ENCODE measurements around the gene LUM. TPM values are rescaled to one million over a fixed set of nuclear protein-coding genes. Genes with fewer than 3 reads are reported as not detected.

LUM gene
- total and polyA plus RNA-seq, 2 experiments from 2014 or later: 0.27 TPM; not detected in 1

DNA sequence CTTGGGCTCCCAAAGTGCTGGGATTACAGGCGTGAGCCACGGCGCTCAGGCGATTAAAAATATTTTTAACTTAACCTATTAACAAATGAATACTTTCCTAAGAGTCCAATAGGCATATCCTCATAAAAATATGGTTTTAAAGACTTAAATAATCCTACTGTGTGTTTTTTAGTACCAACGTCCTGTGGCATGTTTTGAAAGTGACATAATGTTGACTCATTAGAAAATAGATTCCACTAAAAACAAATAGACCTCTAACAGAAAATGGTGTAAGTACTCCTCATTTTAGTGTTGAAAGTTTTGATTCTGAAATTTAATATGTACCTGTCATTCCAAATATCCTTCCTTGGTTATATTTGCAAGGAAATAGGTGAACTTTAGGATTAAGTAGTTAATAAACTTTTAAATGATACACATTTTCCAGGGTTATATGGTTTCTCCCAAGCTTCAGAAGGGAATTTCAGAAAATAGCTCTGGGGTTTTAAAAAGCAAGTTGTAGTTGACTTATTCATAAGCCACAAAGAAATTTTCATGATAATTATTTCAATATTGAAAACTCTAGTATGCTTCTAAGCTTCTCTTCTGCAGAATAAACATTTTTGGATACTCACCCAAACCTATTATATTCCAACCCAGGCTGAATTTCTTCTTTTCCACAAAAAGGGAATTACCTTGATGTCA is 12.1 kb upstream of the LUM start (continued):
- TF ChIP-seq, protein P1, sequence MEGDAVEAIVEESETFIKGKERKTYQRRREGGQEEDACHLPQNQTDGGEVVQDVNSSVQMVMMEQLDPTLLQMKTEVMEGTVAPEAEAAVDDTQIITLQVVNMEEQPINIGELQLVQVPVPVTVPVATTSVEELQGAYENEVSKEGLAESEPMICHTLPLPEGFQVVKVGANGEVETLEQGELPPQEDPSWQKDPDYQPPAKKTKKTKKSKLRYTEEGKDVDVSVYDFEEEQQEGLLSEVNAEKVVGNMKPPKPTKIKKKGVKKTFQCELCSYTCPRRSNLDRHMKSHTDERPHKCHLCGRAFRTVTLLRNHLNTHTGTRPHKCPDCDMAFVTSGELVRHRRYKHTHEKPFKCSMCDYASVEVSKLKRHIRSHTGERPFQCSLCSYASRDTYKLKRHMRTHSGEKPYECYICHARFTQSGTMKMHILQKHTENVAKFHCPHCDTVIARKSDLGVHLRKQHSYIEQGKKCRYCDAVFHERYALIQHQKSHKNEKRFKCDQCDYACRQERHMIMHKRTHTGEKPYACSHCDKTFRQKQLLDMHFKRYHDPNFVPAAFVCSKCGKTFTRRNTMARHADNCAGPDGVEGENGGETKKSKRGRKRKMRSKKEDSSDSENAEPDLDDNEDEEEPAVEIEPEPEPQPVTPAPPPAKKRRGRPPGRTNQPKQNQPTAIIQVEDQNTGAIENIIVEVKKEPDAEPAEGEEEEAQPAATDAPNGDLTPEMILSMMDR (conservative IDR thresholded peaks at IDR 0.05; ENCODE audit: low read depth in 2 of 2): no peak
- TF ChIP-seq STAT1 (IDR thresholded peaks at IDR 0.05; ENCODE audit: unreplicated experiment) (no peak), EZH2phosphoT487 (IDR thresholded peaks at IDR 0.05; ENCODE audit: unreplicated experiment) (no peak), EZH2 (IDR thresholded peaks at IDR 0.05; ENCODE audit: low read depth, unreplicated experiment) (no peak)
- TF ChIP-seq, protein P2, sequence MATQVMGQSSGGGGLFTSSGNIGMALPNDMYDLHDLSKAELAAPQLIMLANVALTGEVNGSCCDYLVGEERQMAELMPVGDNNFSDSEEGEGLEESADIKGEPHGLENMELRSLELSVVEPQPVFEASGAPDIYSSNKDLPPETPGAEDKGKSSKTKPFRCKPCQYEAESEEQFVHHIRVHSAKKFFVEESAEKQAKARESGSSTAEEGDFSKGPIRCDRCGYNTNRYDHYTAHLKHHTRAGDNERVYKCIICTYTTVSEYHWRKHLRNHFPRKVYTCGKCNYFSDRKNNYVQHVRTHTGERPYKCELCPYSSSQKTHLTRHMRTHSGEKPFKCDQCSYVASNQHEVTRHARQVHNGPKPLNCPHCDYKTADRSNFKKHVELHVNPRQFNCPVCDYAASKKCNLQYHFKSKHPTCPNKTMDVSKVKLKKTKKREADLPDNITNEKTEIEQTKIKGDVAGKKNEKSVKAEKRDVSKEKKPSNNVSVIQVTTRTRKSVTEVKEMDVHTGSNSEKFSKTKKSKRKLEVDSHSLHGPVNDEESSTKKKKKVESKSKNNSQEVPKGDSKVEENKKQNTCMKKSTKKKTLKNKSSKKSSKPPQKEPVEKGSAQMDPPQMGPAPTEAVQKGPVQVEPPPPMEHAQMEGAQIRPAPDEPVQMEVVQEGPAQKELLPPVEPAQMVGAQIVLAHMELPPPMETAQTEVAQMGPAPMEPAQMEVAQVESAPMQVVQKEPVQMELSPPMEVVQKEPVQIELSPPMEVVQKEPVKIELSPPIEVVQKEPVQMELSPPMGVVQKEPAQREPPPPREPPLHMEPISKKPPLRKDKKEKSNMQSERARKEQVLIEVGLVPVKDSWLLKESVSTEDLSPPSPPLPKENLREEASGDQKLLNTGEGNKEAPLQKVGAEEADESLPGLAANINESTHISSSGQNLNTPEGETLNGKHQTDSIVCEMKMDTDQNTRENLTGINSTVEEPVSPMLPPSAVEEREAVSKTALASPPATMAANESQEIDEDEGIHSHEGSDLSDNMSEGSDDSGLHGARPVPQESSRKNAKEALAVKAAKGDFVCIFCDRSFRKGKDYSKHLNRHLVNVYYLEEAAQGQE (IDR thresholded peaks at IDR 0.05; ENCODE audit: unreplicated experiment): no peak

DNA sequence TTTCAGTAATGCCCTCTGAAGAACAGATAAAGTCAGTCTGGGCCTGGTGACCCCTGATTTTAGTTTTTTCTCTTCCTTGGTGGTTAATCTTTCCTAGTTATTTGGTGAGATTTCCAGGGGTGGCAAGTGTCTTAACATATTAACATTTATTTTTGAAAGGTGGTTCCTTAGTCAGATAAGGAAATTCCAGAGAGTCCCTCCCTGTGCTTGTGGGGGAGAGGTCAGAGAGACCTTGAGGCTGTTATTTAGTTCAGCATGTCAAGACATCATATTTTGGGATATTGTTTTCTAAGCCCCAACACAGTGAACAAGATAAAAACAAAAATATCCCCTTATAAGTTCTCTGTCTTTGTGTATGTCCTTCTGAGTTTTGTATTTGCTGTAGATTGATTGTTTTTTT is 9.5 kb upstream of the LUM start:
- H3K4me1 Mint-ChIP-seq: no peaks in the 10 kb centered on the region
- H3K27ac ChIP-seq (ENCODE audit: low read depth): no peak overlapping the region
- no peaks in the 10 kb centered on the region for H3K4me1 ChIP-seq (ENCODE audit: insufficient read depth)
- no peaks in the 10 kb centered on the region for H3K9me3 Mint-ChIP-seq
- no peaks in the 10 kb centered on the region for H3K27me3 ChIP-seq (ENCODE audit: insufficient read depth)
- H3K27ac Mint-ChIP-seq: no peak overlapping the region
- ATAC-seq: no peak
- H3K4me3 Mint-ChIP-seq: no peak overlapping the region
- no peak for DNase-seq (ENCODE audit: low spot score)
- H3K9me2 ChIP-seq (ENCODE audit: insufficient read depth): no peaks in the 10 kb centered on the region; the same call in 1 of the 2 replicates
- H4K20me1 ChIP-seq (replicated peaks; ENCODE audit: insufficient read depth): no peaks in the 10 kb centered on the region
- H2AFZ ChIP-seq: no peak overlapping the region
- H3K36me3 ChIP-seq (ENCODE audit: insufficient read depth): no peaks in the 10 kb centered on the region
- H3K27me3 Mint-ChIP-seq (ENCODE audit: insufficient read depth, low read depth, poor library complexity): no peaks in the 10 kb centered on the region
- H3K4me2 ChIP-seq: no peak overlapping the region
- no peak overlapping the region for H3K4me3 ChIP-seq
- no peaks in the 10 kb centered on the region for H3K79me2 ChIP-seq (replicated peaks; ENCODE audit: insufficient read depth)
- H3K36me3 Mint-ChIP-seq (ENCODE audit: low read depth): no peaks in the 10 kb centered on the region
- no peaks in the 10 kb centered on the region for H3F3A ChIP-seq (replicated peaks; ENCODE audit: low read depth)
- TF ChIP-seq, protein P3, sequence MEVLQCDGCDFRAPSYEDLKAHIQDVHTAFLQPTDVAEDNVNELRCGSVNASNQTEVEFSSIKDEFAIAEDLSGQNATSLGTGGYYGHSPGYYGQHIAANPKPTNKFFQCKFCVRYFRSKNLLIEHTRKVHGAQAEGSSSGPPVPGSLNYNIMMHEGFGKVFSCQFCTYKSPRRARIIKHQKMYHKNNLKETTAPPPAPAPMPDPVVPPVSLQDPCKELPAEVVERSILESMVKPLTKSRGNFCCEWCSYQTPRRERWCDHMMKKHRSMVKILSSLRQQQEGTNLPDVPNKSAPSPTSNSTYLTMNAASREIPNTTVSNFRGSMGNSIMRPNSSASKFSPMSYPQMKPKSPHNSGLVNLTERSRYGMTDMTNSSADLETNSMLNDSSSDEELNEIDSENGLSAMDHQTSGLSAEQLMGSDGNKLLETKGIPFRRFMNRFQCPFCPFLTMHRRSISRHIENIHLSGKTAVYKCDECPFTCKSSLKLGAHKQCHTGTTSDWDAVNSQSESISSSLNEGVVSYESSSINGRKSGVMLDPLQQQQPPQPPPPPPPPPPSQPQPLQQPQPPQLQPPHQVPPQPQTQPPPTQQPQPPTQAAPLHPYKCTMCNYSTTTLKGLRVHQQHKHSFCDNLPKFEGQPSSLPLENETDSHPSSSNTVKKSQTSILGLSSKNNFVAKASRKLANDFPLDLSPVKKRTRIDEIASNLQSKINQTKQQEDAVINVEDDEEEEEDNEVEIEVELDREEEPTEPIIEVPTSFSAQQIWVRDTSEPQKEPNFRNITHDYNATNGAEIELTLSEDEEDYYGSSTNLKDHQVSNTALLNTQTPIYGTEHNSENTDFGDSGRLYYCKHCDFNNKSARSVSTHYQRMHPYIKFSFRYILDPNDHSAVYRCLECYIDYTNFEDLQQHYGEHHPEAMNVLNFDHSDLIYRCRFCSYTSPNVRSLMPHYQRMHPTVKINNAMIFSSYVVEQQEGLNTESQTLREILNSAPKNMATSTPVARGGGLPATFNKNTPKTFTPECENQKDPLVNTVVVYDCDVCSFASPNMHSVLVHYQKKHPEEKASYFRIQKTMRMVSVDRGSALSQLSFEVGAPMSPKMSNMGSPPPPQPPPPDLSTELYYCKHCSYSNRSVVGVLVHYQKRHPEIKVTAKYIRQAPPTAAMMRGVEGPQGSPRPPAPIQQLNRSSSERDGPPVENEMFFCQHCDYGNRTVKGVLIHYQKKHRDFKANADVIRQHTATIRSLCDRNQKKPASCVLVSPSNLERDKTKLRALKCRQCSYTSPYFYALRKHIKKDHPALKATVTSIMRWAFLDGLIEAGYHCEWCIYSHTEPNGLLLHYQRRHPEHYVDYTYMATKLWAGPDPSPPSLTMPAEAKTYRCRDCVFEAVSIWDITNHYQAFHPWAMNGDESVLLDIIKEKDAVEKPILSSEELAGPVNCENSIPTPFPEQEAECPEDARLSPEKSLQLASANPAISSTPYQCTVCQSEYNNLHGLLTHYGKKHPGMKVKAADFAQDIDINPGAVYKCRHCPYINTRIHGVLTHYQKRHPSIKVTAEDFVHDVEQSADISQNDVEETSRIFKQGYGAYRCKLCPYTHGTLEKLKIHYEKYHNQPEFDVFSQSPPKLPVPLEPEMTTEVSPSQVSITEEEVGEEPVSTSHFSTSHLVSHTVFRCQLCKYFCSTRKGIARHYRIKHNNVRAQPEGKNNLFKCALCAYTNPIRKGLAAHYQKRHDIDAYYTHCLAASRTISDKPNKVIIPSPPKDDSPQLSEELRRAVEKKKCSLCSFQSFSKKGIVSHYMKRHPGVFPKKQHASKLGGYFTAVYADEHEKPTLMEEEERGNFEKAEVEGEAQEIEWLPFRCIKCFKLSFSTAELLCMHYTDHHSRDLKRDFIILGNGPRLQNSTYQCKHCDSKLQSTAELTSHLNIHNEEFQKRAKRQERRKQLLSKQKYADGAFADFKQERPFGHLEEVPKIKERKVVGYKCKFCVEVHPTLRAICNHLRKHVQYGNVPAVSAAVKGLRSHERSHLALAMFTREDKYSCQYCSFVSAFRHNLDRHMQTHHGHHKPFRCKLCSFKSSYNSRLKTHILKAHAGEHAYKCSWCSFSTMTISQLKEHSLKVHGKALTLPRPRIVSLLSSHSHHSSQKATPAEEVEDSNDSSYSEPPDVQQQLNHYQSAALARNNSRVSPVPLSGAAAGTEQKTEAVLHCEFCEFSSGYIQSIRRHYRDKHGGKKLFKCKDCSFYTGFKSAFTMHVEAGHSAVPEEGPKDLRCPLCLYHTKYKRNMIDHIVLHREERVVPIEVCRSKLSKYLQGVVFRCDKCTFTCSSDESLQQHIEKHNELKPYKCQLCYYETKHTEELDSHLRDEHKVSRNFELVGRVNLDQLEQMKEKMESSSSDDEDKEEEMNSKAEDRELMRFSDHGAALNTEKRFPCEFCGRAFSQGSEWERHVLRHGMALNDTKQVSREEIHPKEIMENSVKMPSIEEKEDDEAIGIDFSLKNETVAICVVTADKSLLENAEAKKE (CRISPR knock-in tag; IDR thresholded peaks at IDR 0.05): no peak
- TF ChIP-seq JUNB (IDR thresholded peaks at IDR 0.05; ENCODE audit: unreplicated experiment): no peak
- TF ChIP-seq, protein P4, sequence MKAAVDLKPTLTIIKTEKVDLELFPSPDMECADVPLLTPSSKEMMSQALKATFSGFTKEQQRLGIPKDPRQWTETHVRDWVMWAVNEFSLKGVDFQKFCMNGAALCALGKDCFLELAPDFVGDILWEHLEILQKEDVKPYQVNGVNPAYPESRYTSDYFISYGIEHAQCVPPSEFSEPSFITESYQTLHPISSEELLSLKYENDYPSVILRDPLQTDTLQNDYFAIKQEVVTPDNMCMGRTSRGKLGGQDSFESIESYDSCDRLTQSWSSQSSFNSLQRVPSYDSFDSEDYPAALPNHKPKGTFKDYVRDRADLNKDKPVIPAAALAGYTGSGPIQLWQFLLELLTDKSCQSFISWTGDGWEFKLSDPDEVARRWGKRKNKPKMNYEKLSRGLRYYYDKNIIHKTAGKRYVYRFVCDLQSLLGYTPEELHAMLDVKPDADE (IDR thresholded peaks at IDR 0.05): no peak
- no peak for TF ChIP-seq POLR2AphosphoS5 (IDR thresholded peaks at IDR 0.05; ENCODE audit: low read depth)
- TF ChIP-seq, protein P1 (conservative IDR thresholded peaks at IDR 0.05; ENCODE audit: low read depth in 2 of 2): no peak
- no peak for TF ChIP-seq STAT1 (IDR thresholded peaks at IDR 0.05; ENCODE audit: unreplicated experiment)

Measured in GM23338 (cell line).